Mucosa of gallbladder (tissue), 1 donor: ENCODE data around the gene STK32B. TPM values are rescaled to one million over a fixed set of nuclear protein-coding genes. Genes with fewer than 3 reads are reported as not detected.
"Not testable (repeated sequence)": the region's sequence is repeated elsewhere in the genome, so short reads cannot be mapped to it uniquely, and the experiment has no call there.

Source experiments
- DNase-seq: peaks from one replicate; pipeline ENCODE4 v3.0.0-alpha.2; 2020; ENCODE audit warnings: low spot score
- total RNA-seq: library from RNA; stranded (reverse); gene quantifications from one replicate; pipeline ENCODE4 v1.2.1, GENCODE V29; 2021
- donor health status: DM: no; HTN: no; CAD: no.

STK32B gene
- total RNA-seq, 1 donor from 2014 or later: 4.1 TPM

- no peak for DNase-seq
These were observed 154.9 kb downstream of the STK32B start for GRCh38 chr4:5206016-5206790.

GRCh38 chr4:5209862-5210261, 158.6 kb downstream of the STK32B start:
- DNase-seq: no peak

- DNase-seq: no peak
These were observed 160.1 kb downstream of the STK32B start for GRCh38 chr4:5211282-5211839.

- DNase-seq: no peak
These were observed 161.2 kb downstream of the STK32B start for GRCh38 chr4:5212255-5213013.

DNA sequence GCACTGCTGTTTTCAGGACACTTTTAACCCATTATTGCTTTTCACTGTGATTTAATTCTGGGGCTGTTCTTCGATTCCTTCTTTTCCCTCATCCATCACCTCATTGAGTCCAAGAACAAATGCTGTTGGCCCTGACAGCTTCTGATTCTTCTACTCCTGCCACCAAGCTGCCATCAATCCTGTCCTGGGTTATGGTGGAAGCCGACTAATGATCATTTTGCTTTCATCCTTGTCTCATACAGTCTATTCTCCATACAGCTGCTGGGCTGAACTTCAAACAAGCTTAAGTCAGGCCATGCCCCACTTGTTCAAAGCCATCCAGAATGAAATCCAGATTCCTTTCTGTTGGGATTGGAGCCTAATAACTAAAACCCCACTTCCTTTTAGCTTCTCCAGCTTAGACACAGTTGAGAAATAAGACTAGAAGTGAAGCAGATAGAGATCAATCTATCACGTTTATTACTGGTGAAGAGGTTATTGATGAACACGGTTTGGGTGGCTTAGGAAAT, 161.9 kb downstream of the STK32B start:
- DNase-seq: no peak

DNA sequence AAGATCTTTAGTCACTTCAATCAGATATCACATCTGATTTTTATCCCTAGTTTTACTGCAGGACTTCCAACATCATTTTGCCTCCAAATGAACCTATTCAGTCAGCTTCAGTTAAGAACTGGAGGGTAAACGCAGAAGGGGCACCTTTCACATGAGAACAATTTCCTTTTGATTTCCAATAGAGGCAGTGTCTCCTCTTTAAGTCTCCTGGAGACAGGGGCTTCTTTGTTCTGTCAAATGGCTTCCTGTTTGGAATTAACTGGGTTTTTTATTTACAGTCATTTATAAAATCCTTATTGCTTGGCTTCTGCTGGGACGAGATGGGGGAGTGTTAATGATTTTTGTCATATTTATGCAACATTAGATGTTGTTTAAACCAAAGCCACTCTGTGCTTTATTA, 164.0 kb downstream of the STK32B start:
- no peak for DNase-seq

DNA sequence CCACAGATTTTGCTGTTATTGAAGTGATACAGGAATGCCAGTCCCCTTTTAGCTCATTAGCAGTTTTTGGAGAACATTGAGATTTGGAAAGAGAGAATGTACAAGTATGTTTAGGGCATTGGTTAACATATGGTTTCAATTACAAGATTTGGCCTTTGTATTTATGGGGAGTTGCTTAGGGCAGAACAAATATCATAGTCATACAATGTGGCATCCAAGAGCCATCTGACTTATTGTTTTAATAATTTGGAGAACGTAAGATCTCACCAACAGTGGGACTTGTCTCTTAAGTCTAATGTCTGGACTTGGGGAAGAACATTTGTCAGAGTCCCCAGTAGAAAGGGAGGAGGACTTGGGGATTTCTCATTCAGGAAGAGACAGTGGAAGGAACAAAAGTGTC, 166.1 kb downstream of the STK32B start:
- no peak for DNase-seq

DNA sequence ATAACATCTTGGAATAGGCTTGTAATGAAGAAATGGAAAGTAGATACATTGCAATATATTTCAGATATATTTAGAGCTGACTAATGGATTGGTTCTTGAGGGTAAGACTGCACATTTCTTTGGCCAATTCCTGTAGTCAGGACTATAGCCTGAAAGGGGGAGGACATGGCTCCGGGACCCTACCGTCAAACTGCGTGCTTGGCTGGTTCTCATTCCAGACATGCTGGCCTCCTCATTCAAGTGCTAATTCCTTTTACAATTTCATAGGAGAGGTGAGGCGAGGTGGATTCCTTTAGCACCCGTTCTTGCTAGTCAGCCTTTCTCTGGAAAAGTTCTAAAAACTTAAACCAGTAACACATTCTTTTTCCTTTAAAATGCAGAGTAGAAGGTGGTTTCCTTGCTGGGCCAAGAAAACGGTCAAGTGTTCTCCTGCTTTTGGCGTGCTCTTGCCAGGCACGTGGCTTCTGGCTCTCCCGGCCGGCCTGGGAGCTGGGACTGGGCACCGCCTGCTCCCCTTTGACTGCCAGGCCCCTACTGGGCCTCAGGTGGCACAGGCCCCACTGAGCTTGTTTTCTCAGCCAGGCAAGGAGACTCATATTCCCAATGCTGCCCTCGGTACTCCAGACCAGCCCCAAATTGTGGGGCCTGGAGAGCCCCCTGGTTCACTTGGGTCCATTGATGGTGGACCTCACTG, 167.2 kb downstream of the STK32B start:
- DNase-seq: no peak

DNA sequence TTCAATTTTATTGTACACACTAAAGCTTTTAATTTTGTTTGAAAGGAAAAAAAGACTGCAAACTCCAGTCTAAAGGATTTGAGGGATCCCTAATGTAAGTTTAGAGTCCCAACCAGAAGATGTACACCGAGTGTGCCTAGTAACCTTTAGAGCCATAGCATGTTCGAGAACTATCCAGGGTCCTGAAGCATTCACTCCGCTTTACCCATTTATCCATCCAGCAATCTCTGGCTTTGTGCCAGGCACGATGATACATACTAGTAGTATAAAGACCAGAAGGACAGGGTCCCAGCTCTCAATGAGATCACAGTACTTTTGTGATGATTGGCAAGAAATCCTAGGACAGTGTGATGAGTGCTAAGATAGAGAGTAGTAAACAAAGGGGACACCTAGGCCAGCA, 168.7 kb downstream of the STK32B start:
- DNase-seq: no peak

DNA sequence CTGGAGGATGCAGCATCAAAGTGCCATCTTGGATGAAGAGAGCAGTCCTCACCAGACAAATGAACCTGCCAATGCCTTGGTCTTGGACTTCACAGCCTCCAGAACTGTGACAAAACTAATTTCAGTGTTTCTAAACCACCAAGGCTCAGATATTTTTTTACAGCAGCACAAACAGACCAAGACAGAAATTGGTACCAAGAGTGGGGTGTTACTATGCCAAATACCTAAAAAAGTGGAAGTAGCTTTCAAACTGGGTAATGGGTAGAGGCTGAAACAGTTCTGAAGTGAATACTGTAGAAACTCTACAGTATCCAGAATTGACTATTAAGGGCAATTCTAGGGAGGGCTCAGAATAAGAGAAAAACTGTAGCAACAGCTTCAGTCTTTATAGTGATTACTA, 170.8 kb downstream of the STK32B start:
- no peak for DNase-seq

DNA sequence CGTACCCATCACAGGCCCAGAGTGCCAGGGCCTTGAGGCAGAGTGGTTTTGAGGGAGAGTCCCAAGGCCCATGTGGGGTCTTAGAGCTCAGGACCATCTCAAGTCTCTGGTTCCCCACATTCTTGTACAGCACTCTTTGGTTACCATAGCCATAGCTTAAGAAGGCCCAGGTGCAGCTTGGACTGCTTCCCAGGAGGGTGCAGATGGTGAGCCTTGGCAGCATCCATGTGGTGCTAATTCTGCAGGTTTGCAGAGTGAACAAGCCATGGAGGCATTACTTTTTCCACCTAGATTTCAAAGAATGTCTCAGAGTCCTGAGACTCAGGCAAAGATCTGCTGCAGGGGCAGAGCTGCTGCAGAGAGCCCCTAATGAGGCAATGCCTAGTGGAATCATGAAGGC, 171.7 kb downstream of the STK32B start:
- no peak for DNase-seq

- no peak for DNase-seq
These were observed 173.1 kb downstream of the STK32B start for GRCh38 chr4:5224340-5224739.

- no peak for DNase-seq
These were observed 181.3 kb downstream of the STK32B start for GRCh38 chr4:5232549-5232948.

DNA sequence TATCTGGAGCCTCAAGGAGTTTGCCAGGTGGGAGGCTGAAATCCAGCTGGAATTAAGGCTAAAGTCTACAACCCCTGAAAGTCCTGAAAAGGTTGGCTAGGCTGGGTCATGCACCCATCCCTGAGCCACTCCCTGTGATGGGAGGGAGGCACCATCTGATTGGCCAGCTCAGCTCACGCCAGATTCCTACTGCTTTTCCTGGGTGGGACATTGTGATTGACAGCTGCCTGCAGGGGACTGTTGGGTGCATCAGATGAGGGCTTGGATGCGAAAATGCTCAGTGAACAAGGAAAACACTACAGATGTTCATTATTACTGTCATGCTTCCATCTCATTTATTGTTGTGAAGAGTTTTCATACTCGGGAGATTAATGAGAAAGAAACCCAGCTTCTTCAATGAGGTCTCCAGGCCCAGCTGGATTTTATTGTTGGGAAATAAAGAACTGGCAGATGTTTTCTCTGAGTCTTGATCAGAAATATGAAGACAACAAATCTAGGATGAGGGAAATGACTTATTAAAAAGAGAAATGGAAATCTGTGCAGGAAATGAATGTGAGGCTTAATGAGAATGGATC, 185.9 kb downstream of the STK32B start:
- no peak for DNase-seq

- DNase-seq: no peak
These were observed 186.9 kb downstream of the STK32B start for GRCh38 chr4:5238173-5238572.

GRCh38 chr4:5247061-5247460, 195.8 kb downstream of the STK32B start:
- not testable (repeated sequence) for DNase-seq

GRCh38 chr4:5247735-5248134, 196.5 kb downstream of the STK32B start:
- DNase-seq: no peak

GRCh38 chr4:5249727-5250126, 198.4 kb downstream of the STK32B start:
- no peak for DNase-seq

GRCh38 chr4:5250536-5250935, 199.3 kb downstream of the STK32B start:
- DNase-seq: not testable (repeated sequence)

- DNase-seq: no peak
These were observed 205.1 kb downstream of the STK32B start for GRCh38 chr4:5256421-5256820.

DNA sequence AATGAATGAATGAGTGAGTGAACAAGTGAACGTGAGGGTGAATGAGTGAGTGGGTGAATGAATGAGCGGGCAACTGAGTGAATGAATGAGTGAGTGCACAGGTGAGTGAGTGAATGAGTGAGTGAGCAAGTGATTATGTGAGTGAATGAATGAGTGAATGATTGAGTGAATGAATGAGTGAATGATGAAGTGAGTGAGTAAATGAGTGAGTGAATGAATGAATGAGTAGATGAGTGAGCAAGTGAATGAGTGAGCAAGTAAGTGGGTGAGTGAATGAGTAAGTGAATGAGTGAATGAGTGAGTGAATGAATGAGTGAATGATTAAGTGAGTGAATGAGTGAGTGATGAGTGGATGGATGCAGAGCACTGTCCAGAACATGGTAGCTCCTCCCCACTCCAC, 205.8 kb downstream of the STK32B start:
- no peak for DNase-seq

DNA sequence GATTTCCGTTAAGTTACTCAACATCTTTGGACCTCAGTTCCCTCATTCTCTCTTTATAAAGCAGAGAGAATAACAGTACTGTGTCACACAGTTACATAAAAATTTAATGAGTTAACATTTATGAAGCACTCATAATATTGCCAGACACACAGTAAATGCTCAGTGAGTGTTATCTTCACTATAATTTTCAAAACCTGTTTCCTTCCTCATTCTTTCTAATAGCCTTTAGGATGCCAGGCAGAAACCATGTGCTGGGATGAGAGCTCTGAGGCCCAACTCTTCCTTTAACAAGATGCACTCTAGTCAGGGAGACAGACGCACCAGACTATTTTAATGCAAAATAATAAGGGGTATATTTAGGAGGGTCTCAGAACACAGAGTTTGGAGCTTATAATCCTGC, 208.2 kb downstream of the STK32B start:
- DNase-seq: no peak
